Activated CD8-positive, alpha-beta T cell treated with anti-CD3 and anti-CD28 coated beads for 36 hours (primary cell): ENCODE measurements around the gene EDAR. TPM values are rescaled to one million over a fixed set of nuclear protein-coding genes. Genes with fewer than 3 reads are reported as not detected.

ENCODE experiments used
- ATAC-seq: fragments of 200-7000 bp; cut with Tn5 transposase; one replicate; pipeline ENCODE4 v1.10.0; 2021; ENCODE audit warnings: mild to moderate bottlenecking, moderate library complexity
- CTCF ChIA-PET: fragments of 350-600 bp; sonication (Branson Sonifier 250); formaldehyde crosslinking; loops from one replicate; lab custom pipeline; 2021; ENCODE audit warnings: antibody characterized with exemption; lab: Charles Lee
- POLR2A ChIA-PET: fragments of 350-600 bp; sonication (Branson Sonifier 250); formaldehyde crosslinking; loops from one replicate; lab custom pipeline; 2021; ENCODE audit warnings: antibody characterized with exemption; lab: Charles Lee
- DNase-seq: peaks from one replicate; pipeline ENCODE4 v3.0.0-alpha.2; 2020
- H3K27ac Mint-ChIP-seq: one replicate; pipeline ENCODE4 v1.8.0; 2021; ENCODE audit warnings: mild to moderate bottlenecking, mixed read lengths
- H3K27me3 Mint-ChIP-seq: one replicate; pipeline ENCODE4 v1.8.0; 2021; ENCODE audit warnings: mixed read lengths
- H3K36me3 Mint-ChIP-seq: one replicate; pipeline ENCODE4 v1.8.0; 2021; ENCODE audit warnings: low read depth, mixed read lengths
- H3K4me1 Mint-ChIP-seq: one replicate; pipeline ENCODE4 v1.8.0; 2021; ENCODE audit warnings: low read depth, mixed read lengths
- H3K4me3 Mint-ChIP-seq: one replicate; pipeline ENCODE4 v1.8.0; 2021; ENCODE audit warnings: mild to moderate bottlenecking, moderate library complexity, mixed read lengths
- H3K9me3 Mint-ChIP-seq: one replicate; pipeline ENCODE4 v1.8.0; 2021; ENCODE audit warnings: mixed read lengths
- intact Hi-C: fragments of 100-400 bp; cut with micrococcal nuclease; formaldehyde crosslinking; loops from one replicate; pipeline ENCODE4 v1.10.0; 2022
- total RNA-seq, 2 experiments: library from RNA; stranded (reverse); gene quantifications; one replicate each; pipeline ENCODE4 v1.2.3, GENCODE V29; 2021
- TF ChIP-seq, protein P1 (sequence below): fragments of 200-600 bp; IDR thresholded peaks from one replicate; pipeline ENCODE4 v1.8.0; 2022; ENCODE audit warnings: antibody characterized with exemption, mild to moderate bottlenecking

EDAR gene
- total RNA-seq, 2 experiments from 2014 or later = 0.09 to 0.11 TPM

GRCh38 chr2:108911401-108911800 is 77.6 kb downstream of the EDAR start:
- Mint-ChIP-seq H3K4me3 (no peak overlapping the region), H3K9me3 (no peaks in the 10 kb centered on the region), H3K27ac (no peak overlapping the region), H3K36me3 (no peaks in the 10 kb centered on the region), H3K4me1 (no peaks in the 10 kb centered on the region), H3K27me3 (no peaks in the 10 kb centered on the region)
- TF ChIP-seq, protein P1, sequence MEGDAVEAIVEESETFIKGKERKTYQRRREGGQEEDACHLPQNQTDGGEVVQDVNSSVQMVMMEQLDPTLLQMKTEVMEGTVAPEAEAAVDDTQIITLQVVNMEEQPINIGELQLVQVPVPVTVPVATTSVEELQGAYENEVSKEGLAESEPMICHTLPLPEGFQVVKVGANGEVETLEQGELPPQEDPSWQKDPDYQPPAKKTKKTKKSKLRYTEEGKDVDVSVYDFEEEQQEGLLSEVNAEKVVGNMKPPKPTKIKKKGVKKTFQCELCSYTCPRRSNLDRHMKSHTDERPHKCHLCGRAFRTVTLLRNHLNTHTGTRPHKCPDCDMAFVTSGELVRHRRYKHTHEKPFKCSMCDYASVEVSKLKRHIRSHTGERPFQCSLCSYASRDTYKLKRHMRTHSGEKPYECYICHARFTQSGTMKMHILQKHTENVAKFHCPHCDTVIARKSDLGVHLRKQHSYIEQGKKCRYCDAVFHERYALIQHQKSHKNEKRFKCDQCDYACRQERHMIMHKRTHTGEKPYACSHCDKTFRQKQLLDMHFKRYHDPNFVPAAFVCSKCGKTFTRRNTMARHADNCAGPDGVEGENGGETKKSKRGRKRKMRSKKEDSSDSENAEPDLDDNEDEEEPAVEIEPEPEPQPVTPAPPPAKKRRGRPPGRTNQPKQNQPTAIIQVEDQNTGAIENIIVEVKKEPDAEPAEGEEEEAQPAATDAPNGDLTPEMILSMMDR = no peak
- intact Hi-C loops = no loop called here
- DNase-seq = no peak
- no peak for ATAC-seq
- POLR2A ChIA-PET = interaction anchor here (0.6 kb wide), 1 partner anchor 75 kb away, joined by 4 read pairs; no protein-coding TSS in a partner anchor
- CTCF ChIA-PET = interaction anchor here (0.9 kb wide), 1 partner anchor 16 kb away, joined by 4 read pairs; no protein-coding TSS in a partner anchor

- CTCF ChIA-PET = interaction anchor here (0.9 kb wide), 1 partner anchor 17 kb away, joined by 4 read pairs; no protein-coding TSS in a partner anchor
- Mint-ChIP-seq H3K4me1 (no peaks in the 10 kb centered on the region), H3K4me3 (no peak overlapping the region), H3K27ac (no peak overlapping the region), H3K27me3 (no peaks in the 10 kb centered on the region), H3K9me3 (no peaks in the 10 kb centered on the region), H3K36me3 (no peaks in the 10 kb centered on the region)
- POLR2A ChIA-PET = interaction anchor here (0.6 kb wide), 1 partner anchor 76 kb away, joined by 4 read pairs; no protein-coding TSS in a partner anchor
- ATAC-seq (no peak), DNase-seq (no peak)
- TF ChIP-seq, protein P1 = no peak
- intact Hi-C loops = no loop called here
Measured at GRCh38 chr2:108910541-108911396, 78.3 kb downstream of the EDAR start.

GRCh38 chr2:108910011-108910431 is 79.0 kb downstream of the EDAR start:
- no peak overlapping the region for H3K4me3 Mint-ChIP-seq
- ChIA-PET POLR2A (no interaction called here), CTCF (no interaction called here)
- no peak for DNase-seq
- H3K27me3 Mint-ChIP-seq = no peaks in the 10 kb centered on the region
- intact Hi-C loops = no loop called here
- H3K4me1 Mint-ChIP-seq = no peaks in the 10 kb centered on the region
- TF ChIP-seq, protein P1 = no peak
- no peak for ATAC-seq
- no peaks in the 10 kb centered on the region for H3K36me3 Mint-ChIP-seq
- no peak overlapping the region for H3K27ac Mint-ChIP-seq
- no peaks in the 10 kb centered on the region for H3K9me3 Mint-ChIP-seq

- no peaks in the 10 kb centered on the region for H3K4me1 Mint-ChIP-seq
- H3K27me3 Mint-ChIP-seq = no peaks in the 10 kb centered on the region
- ChIA-PET CTCF (no interaction called here), POLR2A (no interaction called here)
- TF ChIP-seq, protein P1 = no peak
- intact Hi-C loops = no loop called here
- no peak for DNase-seq
- H3K36me3 Mint-ChIP-seq = no peaks in the 10 kb centered on the region
- no peak for ATAC-seq
- H3K4me3 Mint-ChIP-seq = no peak overlapping the region
- no peaks in the 10 kb centered on the region for H3K9me3 Mint-ChIP-seq
- H3K27ac Mint-ChIP-seq = no peak overlapping the region
Measured at GRCh38 chr2:108909275-108909823, 79.7 kb downstream of the EDAR start.

GRCh38 chr2:108908713-108909070 is 80.3 kb downstream of the EDAR start:
- H3K4me1 Mint-ChIP-seq = no peaks in the 10 kb centered on the region
- CTCF ChIA-PET = interaction anchor here (2.5 kb wide), 1 partner anchor 20 kb away, joined by 7 read pairs; no protein-coding TSS in a partner anchor

More at GRCh38 chr2:108908713-108909070, 80.3 kb downstream of the EDAR start:
- no peak overlapping the region for H3K4me3 Mint-ChIP-seq
- intact Hi-C loops = no loop called here
- H3K36me3 Mint-ChIP-seq = no peaks in the 10 kb centered on the region
- no peak for DNase-seq
- TF ChIP-seq, protein P1 = no peak
- ATAC-seq = no peak
- H3K9me3 Mint-ChIP-seq = no peaks in the 10 kb centered on the region
- no peak overlapping the region for H3K27ac Mint-ChIP-seq
- POLR2A ChIA-PET = interaction anchor here (0.6 kb wide), 1 partner anchor 34 kb away, joined by 3 read pairs; no protein-coding TSS in a partner anchor
- H3K27me3 Mint-ChIP-seq = no peaks in the 10 kb centered on the region
